ENCODE measurements around the gene TCEA2. TPM values are rescaled to one million over a fixed set of nuclear protein-coding genes. Genes with fewer than 3 reads are reported as not detected.

TCEA2 gene
- total and polyA plus RNA-seq, 2 of the 13 experiments (the other 11 are each of a cell fraction or from before 2014, with no cell fraction given), result 28.1 to 33.7 TPM

DNA sequence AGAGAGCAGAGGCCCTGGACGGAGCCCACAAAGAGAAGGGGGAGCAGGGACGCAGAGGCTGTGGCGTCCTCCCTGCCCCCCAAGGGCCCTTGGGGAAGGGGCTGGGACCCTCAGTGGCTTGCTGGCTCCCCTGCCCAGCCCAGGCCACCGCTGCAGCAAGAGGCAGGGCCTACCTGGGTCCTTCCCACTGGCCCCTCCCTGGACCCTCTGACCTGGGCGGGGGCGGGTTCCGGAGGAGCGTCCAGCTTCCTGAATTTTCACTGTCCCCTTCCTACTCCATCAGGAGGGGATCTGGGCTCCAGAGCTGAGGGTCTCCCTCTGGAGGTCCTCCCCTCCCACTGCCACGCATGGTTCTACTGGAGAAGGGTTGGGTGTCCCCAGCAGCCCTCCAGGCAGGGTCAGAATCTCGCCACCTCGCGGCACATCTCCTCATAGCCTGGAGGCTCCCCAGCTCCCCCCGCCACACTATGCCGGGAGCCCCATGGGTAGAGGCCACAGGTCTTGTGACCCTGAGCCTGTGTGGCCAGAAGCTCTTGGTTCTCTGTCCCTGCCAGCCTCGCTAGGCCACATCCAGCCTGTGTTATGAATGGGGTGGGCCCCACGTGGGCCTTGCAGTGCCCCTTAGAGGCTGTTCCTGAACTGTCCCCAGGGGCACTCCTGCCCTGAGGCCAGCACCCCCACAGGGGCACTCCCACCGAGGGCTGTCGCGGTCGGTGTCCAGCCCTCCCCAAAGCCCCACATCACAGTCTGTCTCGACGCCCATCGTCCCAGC lies 12.6 kb upstream of the TCEA2 start (continued):
- TF ChIP-seq, protein P1, sequence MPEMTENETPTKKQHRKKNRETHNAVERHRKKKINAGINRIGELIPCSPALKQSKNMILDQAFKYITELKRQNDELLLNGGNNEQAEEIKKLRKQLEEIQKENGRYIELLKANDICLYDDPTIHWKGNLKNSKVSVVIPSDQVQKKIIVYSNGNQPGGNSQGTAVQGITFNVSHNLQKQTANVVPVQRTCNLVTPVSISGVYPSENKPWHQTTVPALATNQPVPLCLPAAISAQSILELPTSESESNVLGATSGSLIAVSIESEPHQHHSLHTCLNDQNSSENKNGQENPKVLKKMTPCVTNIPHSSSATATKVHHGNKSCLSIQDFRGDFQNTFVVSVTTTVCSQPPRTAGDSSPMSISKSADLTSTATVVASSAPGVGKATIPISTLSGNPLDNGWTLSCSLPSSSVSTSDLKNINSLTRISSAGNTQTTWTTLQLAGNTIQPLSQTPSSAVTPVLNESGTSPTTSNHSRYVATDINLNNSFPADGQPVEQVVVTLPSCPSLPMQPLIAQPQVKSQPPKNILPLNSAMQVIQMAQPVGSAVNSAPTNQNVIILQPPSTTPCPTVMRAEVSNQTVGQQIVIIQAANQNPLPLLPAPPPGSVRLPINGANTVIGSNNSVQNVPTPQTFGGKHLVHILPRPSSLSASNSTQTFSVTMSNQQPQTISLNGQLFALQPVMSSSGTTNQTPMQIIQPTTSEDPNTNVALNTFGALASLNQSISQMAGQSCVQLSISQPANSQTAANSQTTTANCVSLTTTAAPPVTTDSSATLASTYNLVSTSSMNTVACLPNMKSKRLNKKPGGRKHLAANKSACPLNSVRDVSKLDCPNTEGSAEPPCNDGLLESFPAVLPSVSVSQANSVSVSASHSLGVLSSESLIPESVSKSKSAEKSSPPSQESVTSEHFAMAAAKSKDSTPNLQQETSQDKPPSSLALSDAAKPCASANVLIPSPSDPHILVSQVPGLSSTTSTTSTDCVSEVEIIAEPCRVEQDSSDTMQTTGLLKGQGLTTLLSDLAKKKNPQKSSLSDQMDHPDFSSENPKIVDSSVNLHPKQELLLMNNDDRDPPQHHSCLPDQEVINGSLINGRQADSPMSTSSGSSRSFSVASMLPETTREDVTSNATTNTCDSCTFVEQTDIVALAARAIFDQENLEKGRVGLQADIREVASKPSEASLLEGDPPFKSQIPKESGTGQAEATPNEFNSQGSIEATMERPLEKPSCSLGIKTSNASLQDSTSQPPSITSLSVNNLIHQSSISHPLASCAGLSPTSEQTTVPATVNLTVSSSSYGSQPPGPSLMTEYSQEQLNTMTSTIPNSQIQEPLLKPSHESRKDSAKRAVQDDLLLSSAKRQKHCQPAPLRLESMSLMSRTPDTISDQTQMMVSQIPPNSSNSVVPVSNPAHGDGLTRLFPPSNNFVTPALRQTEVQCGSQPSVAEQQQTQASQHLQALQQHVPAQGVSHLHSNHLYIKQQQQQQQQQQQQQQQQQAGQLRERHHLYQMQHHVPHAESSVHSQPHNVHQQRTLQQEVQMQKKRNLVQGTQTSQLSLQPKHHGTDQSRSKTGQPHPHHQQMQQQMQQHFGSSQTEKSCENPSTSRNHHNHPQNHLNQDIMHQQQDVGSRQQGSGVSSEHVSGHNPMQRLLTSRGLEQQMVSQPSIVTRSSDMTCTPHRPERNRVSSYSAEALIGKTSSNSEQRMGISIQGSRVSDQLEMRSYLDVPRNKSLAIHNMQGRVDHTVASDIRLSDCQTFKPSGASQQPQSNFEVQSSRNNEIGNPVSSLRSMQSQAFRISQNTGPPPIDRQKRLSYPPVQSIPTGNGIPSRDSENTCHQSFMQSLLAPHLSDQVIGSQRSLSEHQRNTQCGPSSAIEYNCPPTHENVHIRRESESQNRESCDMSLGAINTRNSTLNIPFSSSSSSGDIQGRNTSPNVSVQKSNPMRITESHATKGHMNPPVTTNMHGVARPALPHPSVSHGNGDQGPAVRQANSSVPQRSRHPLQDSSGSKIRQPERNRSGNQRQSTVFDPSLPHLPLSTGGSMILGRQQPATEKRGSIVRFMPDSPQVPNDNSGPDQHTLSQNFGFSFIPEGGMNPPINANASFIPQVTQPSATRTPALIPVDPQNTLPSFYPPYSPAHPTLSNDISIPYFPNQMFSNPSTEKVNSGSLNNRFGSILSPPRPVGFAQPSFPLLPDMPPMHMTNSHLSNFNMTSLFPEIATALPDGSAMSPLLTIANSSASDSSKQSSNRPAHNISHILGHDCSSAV (CRISPR knock-in tag; IDR thresholded peaks at IDR 0.05; ENCODE audit: borderline replicate concordance), result no peak
- TF ChIP-seq ZNF431 (CRISPR knock-in tag; IDR thresholded peaks at IDR 0.05; ENCODE audit: borderline replicate concordance, low read depth), result no peak
- TF ChIP-seq, protein P2, sequence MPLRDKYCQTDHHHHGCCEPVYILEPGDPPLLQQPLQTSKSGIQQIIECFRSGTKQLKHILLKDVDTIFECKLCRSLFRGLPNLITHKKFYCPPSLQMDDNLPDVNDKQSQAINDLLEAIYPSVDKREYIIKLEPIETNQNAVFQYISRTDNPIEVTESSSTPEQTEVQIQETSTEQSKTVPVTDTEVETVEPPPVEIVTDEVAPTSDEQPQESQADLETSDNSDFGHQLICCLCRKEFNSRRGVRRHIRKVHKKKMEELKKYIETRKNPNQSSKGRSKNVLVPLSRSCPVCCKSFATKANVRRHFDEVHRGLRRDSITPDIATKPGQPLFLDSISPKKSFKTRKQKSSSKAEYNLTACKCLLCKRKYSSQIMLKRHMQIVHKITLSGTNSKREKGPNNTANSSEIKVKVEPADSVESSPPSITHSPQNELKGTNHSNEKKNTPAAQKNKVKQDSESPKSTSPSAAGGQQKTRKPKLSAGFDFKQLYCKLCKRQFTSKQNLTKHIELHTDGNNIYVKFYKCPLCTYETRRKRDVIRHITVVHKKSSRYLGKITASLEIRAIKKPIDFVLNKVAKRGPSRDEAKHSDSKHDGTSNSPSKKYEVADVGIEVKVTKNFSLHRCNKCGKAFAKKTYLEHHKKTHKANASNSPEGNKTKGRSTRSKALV (CRISPR knock-in tag; IDR thresholded peaks at IDR 0.05), result peak; percentile 90
- TF ChIP-seq KDM4B (CRISPR knock-in tag; IDR thresholded peaks at IDR 0.05), result no peak
- peak; percentile 60 for TF ChIP-seq SP5 (CRISPR knock-in tag; IDR thresholded peaks at IDR 0.05; ENCODE audit: borderline replicate concordance, low read depth)
- TF ChIP-seq TEAD2 (CRISPR knock-in tag; IDR thresholded peaks at IDR 0.05), result no peak; the same call in 1 of the 2 replicates
- no peak for TF ChIP-seq MTF2 (CRISPR knock-in tag; IDR thresholded peaks at IDR 0.05; ENCODE audit: borderline replicate concordance)
- TF ChIP-seq ZNF616 (CRISPR knock-in tag; IDR thresholded peaks at IDR 0.05; ENCODE audit: low read depth), result peak; percentile 85
- TF ChIP-seq ZFP36 (IDR thresholded peaks at IDR 0.05; ENCODE audit: borderline replicate concordance, low read depth, low read length, partially characterized antibody), result no peak
- no peak for TF ChIP-seq SNRNP70 (IDR thresholded peaks at IDR 0.05; ENCODE audit: low read depth, low read length)
- TF ChIP-seq ZNF292 (CRISPR knock-in tag; IDR thresholded peaks at IDR 0.05; ENCODE audit: borderline replicate concordance, low read depth), result peak; percentile 15; the same call in 1 of the 2 replicates
- TF ChIP-seq, protein P3, sequence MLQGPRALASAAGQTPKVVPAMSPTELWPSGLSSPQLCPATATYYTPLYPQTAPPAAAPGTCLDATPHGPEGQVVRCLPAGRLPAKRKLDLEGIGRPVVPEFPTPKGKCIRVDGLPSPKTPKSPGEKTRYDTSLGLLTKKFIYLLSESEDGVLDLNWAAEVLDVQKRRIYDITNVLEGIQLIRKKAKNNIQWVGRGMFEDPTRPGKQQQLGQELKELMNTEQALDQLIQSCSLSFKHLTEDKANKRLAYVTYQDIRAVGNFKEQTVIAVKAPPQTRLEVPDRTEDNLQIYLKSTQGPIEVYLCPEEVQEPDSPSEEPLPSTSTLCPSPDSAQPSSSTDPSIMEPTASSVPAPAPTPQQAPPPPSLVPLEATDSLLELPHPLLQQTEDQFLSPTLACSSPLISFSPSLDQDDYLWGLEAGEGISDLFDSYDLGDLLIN (CRISPR knock-in tag; IDR thresholded peaks at IDR 0.05; ENCODE audit: borderline replicate concordance), result peak; percentile 45; the same call in 1 of the 2 replicates
- TF ChIP-seq, protein P4, sequence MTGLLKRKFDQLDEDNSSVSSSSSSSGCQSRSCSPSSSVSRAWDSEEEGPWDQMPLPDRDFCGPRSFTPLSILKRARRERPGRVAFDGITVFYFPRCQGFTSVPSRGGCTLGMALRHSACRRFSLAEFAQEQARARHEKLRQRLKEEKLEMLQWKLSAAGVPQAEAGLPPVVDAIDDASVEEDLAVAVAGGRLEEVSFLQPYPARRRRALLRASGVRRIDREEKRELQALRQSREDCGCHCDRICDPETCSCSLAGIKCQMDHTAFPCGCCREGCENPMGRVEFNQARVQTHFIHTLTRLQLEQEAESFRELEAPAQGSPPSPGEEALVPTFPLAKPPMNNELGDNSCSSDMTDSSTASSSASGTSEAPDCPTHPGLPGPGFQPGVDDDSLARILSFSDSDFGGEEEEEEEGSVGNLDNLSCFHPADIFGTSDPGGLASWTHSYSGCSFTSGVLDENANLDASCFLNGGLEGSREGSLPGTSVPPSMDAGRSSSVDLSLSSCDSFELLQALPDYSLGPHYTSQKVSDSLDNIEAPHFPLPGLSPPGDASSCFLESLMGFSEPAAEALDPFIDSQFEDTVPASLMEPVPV (CRISPR knock-in tag; IDR thresholded peaks at IDR 0.05), result peak; percentile 90; the same call in 1 of the 2 replicates
- TF ChIP-seq ATF1 (CRISPR knock-in tag; IDR thresholded peaks at IDR 0.05), result no peak
- TF ChIP-seq LCORL (IDR thresholded peaks at IDR 0.05), result no peak
- TF ChIP-seq LCORL (CRISPR knock-in tag; IDR thresholded peaks at IDR 0.05), result peak; percentile 86
